ENCODE results near the gene NKX2-2.

The NKX2-2 gene

GRCh38 chr20:21521596-21522480 is 8.0 kb upstream of the NKX2-2 start:
- FAIRE-seq = no peak

- no peak for FAIRE-seq
Observed at GRCh38 chr20:21520702-21521595, 7.1 kb upstream of the NKX2-2 start.

DNA sequence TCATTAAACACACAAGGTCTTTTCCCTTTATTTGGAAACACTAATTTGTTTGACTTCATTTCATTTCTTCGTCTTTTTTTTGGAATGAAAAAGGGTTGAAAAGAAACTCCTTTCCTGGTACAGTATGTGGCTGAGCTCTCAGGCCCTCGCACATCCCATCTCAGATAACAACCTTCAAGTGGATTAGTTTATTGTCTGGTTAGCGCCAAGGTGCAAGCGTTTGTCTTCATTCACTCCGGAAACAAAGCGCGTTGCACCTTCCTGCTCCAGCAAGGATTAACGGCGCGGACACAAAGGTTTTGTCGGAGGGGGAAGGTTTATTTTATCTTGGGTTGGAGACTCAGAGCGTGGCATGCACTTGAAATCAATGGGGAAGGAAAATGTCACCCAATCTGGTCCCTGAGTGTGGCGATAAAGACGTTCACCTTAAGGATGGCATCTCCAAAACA is 5.3 kb upstream of the NKX2-2 start:
- FAIRE-seq = no peak

DNA sequence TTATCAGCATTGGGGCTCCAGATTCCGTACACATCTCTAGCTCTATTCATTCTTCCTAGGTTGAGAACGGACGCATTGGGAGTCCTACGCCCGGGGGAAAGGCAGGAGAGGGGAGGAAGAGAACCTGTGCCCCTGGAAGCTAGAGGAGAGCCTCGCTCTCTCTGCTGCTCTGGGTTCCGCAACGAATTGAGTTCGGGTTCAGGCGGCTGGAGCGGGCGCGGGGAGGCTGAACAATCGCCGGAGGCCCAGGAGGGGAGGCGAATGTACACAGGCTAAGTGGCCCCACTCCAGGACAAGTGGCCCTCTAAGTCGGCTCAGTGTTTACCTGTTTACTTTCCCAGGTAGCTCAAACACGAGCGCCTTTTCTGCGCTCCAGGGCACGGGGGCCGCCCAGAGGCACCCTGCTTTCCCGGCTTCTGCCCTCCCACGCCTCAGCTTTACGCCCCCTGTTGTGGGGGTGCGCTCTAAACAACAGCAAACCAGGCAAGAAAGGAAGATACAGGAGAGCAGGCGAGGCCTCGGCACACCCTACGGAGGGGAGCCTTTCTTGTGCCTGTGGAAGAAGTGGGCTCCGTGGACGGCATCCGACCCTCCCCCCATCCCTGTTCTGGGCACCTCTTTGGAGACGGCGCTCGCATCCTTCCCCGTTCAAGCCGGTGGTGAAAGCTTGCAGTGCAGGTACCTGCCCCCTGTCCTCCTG is 4.6 kb upstream of the NKX2-2 start:
- no peak for FAIRE-seq

DNA sequence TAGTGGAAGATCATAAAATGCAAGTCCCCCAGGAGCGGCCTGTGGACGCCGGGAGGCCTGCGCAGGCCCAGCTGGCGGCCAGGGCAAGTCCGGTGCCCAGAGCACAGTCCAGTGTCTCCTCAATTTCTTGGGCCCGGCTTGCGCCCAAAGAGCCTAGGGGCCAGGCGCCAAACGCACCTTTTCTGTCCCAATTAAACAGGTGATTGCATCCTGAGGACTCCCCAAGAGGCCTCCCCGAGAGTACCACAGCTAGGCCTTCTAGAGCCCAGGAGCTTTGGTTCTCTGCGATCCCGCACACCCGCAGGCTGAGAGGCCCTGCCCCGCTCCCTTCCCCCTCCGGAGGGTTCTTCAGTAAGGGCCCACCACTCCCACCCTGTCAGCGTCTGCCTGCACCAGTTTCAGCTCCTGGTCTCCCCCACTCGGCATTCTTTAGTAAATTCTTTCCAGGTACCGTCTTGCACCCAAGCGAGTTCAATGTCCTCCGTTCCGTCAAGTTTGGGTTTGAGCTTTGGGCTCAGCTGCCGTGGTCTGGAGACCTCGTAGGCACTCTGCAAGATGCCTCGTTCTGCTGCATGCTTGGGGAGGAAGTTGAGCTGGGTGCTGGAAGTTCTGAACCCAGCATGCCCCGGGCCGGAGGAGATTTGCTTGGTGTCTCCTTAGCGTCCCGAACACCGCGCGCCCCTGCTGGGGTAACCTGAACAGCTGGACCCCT is 3.9 kb upstream of the NKX2-2 start:
- no peak for FAIRE-seq

- no peak for FAIRE-seq
Observed at GRCh38 chr20:21516861-21517565, 3.1 kb upstream of the NKX2-2 start.

- no peak for FAIRE-seq
Observed at GRCh38 chr20:21516180-21516567, 2.3 kb upstream of the NKX2-2 start.

DNA sequence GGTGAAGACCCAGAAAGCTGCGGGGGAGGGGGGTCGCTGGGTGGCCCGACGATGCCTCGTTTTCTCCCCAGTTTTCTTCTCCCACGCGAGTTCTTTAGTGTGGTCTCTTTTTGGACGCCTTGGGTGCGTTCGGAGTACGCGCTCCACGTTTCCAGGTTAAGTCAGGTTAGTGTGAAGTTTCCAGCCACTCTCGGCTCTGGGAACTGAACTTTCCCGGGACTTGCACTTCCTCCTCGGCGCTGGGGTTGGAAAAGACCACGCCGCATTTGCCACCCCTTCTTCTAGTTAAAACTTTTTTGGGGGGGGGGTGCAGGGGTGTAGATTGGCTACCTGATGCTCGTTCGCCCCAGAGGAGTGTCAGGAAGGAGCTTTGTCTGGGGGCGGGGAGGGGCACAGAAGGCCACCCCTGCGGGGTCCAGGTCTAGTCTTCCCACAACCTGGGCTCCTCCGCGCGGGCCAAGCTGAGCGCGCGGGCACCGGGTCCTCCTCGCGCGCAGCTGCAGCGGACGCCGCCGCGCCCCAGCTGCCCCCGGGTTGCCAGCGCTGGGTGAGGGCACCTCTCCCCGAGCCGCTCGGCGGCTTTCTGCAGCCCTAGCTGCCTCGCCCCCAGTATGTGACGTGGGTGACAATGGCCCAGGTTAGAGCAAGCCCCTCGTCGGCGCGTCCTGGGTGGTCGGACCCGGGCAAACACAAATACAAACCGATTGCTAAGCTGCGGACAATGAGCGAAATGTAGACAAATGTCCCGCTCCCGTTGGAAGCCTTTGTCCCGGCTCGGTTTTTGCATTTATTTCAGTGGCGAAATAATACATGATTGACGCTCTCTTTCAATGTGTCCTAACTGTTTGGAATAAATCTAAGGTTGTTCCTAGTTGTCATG is 1.7 kb upstream of the NKX2-2 start:
- FAIRE-seq = no peak

DNA sequence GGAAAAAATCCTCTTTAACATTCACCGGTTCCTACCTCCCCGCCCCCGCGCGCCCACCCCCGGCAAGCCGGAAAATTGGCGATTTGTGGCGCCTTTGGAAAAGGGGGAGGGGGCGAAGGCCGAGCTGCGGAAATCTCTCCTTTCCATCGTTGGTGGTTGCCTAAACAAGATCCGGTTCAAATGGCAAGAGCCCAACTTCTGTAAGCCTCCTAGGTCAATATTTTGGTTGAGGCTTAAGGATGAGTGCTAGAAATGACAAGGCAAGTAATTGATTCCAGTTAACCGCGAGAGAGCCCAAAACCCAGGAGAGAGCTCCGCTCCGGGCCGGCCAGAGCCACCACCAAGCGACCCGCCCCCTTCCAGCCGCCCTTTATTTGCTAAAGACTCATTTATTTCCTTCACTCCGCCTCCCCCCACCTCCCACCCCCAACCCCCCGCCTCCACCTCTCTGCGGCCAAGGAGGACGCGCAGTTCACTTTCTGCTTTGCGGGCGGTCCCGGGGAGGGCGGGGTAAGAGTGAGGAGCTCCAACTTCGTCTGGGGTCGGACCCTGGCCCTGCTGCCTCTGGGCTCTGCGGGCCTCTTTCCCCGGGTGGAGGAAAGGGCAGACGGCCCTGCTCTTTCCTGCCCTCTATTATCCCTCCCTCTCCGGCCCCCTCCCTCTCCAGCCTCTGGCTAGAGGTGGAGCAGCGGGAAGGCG is 838 bp upstream of the NKX2-2 start:
- FAIRE-seq = no peak

DNA sequence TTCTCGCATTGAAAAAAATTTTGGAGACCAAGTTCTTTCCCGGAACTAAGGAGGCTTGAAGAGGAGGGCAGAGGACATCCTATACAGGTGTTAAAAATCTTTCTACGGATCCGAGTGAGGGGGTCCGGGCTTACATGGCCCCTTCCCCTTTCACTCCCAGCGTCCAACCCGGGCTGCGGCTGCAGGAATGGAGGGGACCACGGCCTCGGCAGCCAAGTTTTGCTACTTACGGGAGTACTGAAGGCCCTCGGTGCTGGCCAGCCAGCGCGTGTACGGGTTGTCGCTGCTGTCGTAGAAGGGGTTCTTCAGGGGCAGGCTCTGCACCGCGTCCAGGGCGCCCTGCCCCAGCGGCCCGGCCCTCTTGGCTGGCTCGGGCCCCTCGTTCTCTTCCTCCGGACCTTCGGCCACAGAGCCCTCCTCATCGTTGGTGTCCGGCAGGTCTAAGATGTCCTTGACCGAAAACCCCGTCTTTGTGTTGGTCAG is 642 bp downstream of the NKX2-2 start:
- no peak for FAIRE-seq

GRCh38 chr20:21512634-21513180 is 1.2 kb downstream of the NKX2-2 start:
- FAIRE-seq = no peak

- FAIRE-seq = no peak
Observed at GRCh38 chr20:21511850-21512633, 1.8 kb downstream of the NKX2-2 start.

GRCh38 chr20:21511485-21511849 is 2.4 kb downstream of the NKX2-2 start:
- no peak for FAIRE-seq

- no peak for FAIRE-seq
Observed at GRCh38 chr20:21510414-21511384, 3.2 kb downstream of the NKX2-2 start.

- FAIRE-seq = no peak
Observed at GRCh38 chr20:21509597-21510371, 4.1 kb downstream of the NKX2-2 start.

- FAIRE-seq = no peak
Observed at GRCh38 chr20:21509079-21509596, 4.7 kb downstream of the NKX2-2 start.

All from colon (tissue), 2 donors.